IMR-90 (cell line): ENCODE results near the gene CCDC107. TPM values are rescaled to one million over a fixed set of nuclear protein-coding genes. Genes with fewer than 3 reads are reported as not detected.
A peak's percentile ranks its signal among the peaks of the same experiment; 100 is the strongest.

Experiments used
- ATAC-seq: fragments of 200-7000 bp; cut with Tn5 transposase; 2 replicates; pipeline ENCODE4 v1.9.1; 2020; ENCODE audit warnings: low read depth, mild to moderate bottlenecking, moderate library complexity
- BruUV-seq: library from RNA; stranded (reverse); fragments of 400-500 nt; replicated peaks from 2 replicates; lab custom pipeline; 2021; lab: Mats Ljungman, UMichigan
- CTCF ChIA-PET: fragments of 300-600 bp; formaldehyde crosslinking; extraction: SDS; loops from one replicate; lab custom pipeline; 2021; ENCODE audit warnings: antibody characterized with exemption; lab: Yijun Ruan, JAX
- POLR2A ChIA-PET: fragments of 300-600 bp; sonication (Branson Sonifier 250); formaldehyde crosslinking; loops from one replicate; lab custom pipeline; 2022; ENCODE audit warnings: antibody characterized with exemption; ENCODE audit not compliant: unreplicated experiment; lab: Charles Lee
- DNase-seq: peaks from one replicate; pipeline ENCODE4 v3.0.0; 2013
- H2AFZ ChIP-seq: replicated peaks from 2 replicates; pipeline ENCODE3; 2013; ENCODE audit warnings: low read length, mild to moderate bottlenecking; ENCODE audit not compliant: poor library complexity
- H2AK5ac ChIP-seq: 2 replicates; pipeline ENCODE4 v1.6.1; 2013; ENCODE audit warnings: low read depth, low read length, inconsistent platforms
- H2AK9ac ChIP-seq: replicated peaks from 2 replicates; pipeline ENCODE3; 2013; ENCODE audit warnings: mild to moderate bottlenecking, low read depth, low read length, moderate library complexity; ENCODE audit not compliant: poor library complexity
- H2BK120ac ChIP-seq: 2 replicates; pipeline ENCODE4 v1.6.1; 2013; ENCODE audit warnings: low read depth, low read length, inconsistent platforms
- H2BK15ac ChIP-seq: 3 replicates; pipeline ENCODE4 v1.6.1; 2013; ENCODE audit warnings: low read depth, low read length, inconsistent platforms
- H2BK20ac ChIP-seq: 2 replicates; pipeline ENCODE4 v1.6.1; 2013; ENCODE audit warnings: low read depth, mild to moderate bottlenecking, inconsistent platforms, low read length, moderate library complexity
- H2BK5ac ChIP-seq: 2 replicates; pipeline ENCODE4 v1.6.1; 2013; ENCODE audit warnings: mild to moderate bottlenecking, low read depth, low read length, inconsistent platforms; ENCODE audit not compliant: poor library complexity, severe bottlenecking
- H3K14ac ChIP-seq: replicated peaks from 2 replicates; pipeline ENCODE4 v1.6.1; 2013; ENCODE audit warnings: low read depth, low read length, inconsistent platforms
- H3K18ac ChIP-seq: 2 replicates; pipeline ENCODE4 v1.6.1; 2013; ENCODE audit warnings: low read depth, low read length, control low read depth
- H3K23ac ChIP-seq: 2 replicates; pipeline ENCODE4 v1.6.1; 2013; ENCODE audit warnings: low read depth, low read length, inconsistent platforms
- H3K27ac ChIP-seq: 2 replicates; pipeline ENCODE4 v1.5.1; 2013; ENCODE audit warnings: mild to moderate bottlenecking, control low read depth, low read length; ENCODE audit not compliant: insufficient read depth
- H3K27me3 ChIP-seq: 2 replicates; pipeline ENCODE4 v1.6.1; 2013; ENCODE audit warnings: low read length; ENCODE audit not compliant: control insufficient read depth, insufficient read depth
- H3K36me3 ChIP-seq: 2 replicates; pipeline ENCODE4 v1.6.1; 2013; ENCODE audit warnings: low read length, mixed read lengths; ENCODE audit not compliant: control insufficient read depth, insufficient read depth
- H3K4ac ChIP-seq: 2 replicates; pipeline ENCODE4 v1.6.1; 2013; ENCODE audit warnings: low read depth, low read length, inconsistent platforms
- H3K4me1 ChIP-seq: 2 replicates; pipeline ENCODE4 v1.6.1; 2013; ENCODE audit warnings: low read length, mixed read lengths; ENCODE audit not compliant: control insufficient read depth, insufficient read depth
- H3K4me2 ChIP-seq: 2 replicates; pipeline ENCODE4 v1.6.1; 2013; ENCODE audit warnings: low read depth, mild to moderate bottlenecking, control low read depth, low read length, moderate library complexity
- H3K4me3 ChIP-seq: 2 replicates; pipeline ENCODE4 v1.5.1; 2013; ENCODE audit warnings: low read depth, mild to moderate bottlenecking, control low read depth, low read length, moderate library complexity; ENCODE audit not compliant: insufficient read depth
- H3K56ac ChIP-seq: 2 replicates; pipeline ENCODE4 v1.6.1; 2013; ENCODE audit warnings: low read length, inconsistent platforms; ENCODE audit not compliant: insufficient read depth; ENCODE audit errors: extremely low read depth
- H3K79me1 ChIP-seq, 2 experiments: 2 replicates each; pipeline ENCODE4 v1.6.1; 2013; ENCODE audit warnings: low read length in 2 of 2, inconsistent platforms in 1 of 2, low read depth in 1 of 2
- H3K9ac ChIP-seq: 2 replicates; pipeline ENCODE4 v1.6.1; 2013; ENCODE audit warnings: low read depth, low read length, control low read depth
- H3K9me1 ChIP-seq: 2 replicates; pipeline ENCODE4 v1.6.1; 2013; ENCODE audit warnings: low read length, inconsistent platforms; ENCODE audit not compliant: insufficient read depth
- H3K9me3 ChIP-seq: 2 replicates; pipeline ENCODE4 v1.6.1; 2013; ENCODE audit warnings: low read length; ENCODE audit not compliant: control insufficient read depth, insufficient read depth
- H4K20me1 ChIP-seq: 2 replicates; pipeline ENCODE4 v1.6.1; 2013; ENCODE audit warnings: low read length, inconsistent platforms; ENCODE audit not compliant: insufficient read depth
- H4K5ac ChIP-seq: 2 replicates; pipeline ENCODE4 v1.6.1; 2013; ENCODE audit warnings: mild to moderate bottlenecking, low read depth, low read length, control low read depth
- H4K8ac ChIP-seq, 2 experiments: 2 replicates each; pipeline ENCODE4 v1.6.1; 2013; ENCODE audit warnings: low read depth in 2 of 2, low read length in 2 of 2, control low read depth in 1 of 2, inconsistent platforms in 1 of 2
- H4K91ac ChIP-seq: 2 replicates; pipeline ENCODE4 v1.6.1; 2013; ENCODE audit warnings: low read depth, low read length, inconsistent platforms; ENCODE audit not compliant: insufficient read depth
- CEBPB ChIP-seq: IDR thresholded peaks from 2 replicates; pipeline ENCODE4 v1.6.1; 2012; ENCODE audit warnings: low read depth, low read length, improper control_type of control experiment
- CHD1 ChIP-seq: IDR thresholded peaks from 2 replicates; pipeline ENCODE4 v1.6.1; 2012; ENCODE audit warnings: low read depth, low read length, improper control_type of control experiment
- CTCF ChIP-seq: conservative IDR thresholded peaks from 2 replicates; pipeline ENCODE4 v1.5.1; 2012; ENCODE audit warnings: mild to moderate bottlenecking, low read depth, low read length, improper control_type of control experiment
- MAFK ChIP-seq: IDR thresholded peaks from 2 replicates; pipeline ENCODE4 v1.6.1; 2012; ENCODE audit warnings: low read depth, low read length, improper control_type of control experiment
- MAZ ChIP-seq: IDR thresholded peaks from 2 replicates; pipeline ENCODE4 v1.6.1; 2012; ENCODE audit warnings: low read depth, mild to moderate bottlenecking, low read length, improper control_type of control experiment, moderate library complexity, borderline replicate concordance
- MXI1 ChIP-seq: IDR thresholded peaks from 2 replicates; pipeline ENCODE4 v1.6.1; 2012; ENCODE audit warnings: low read depth, mild to moderate bottlenecking, low read length, moderate library complexity, borderline replicate concordance
- NFE2L2 ChIP-seq: fragments of 150-350 bp; IDR thresholded peaks from 2 replicates; pipeline ENCODE4 v1.6.1; 2016; ENCODE audit warnings: low read depth, mild to moderate bottlenecking, low read length
- RAD21 ChIP-seq: IDR thresholded peaks from 2 replicates; pipeline ENCODE4 v1.6.1; 2012; ENCODE audit warnings: low read length, improper control_type of control experiment
- RCOR1 ChIP-seq: IDR thresholded peaks from 2 replicates; pipeline ENCODE4 v1.6.1; 2012; ENCODE audit warnings: mild to moderate bottlenecking, low read length, improper control_type of control experiment; ENCODE audit not compliant: insufficient replicate concordance
- RFX5 ChIP-seq: IDR thresholded peaks from 2 replicates; pipeline ENCODE4 v1.8.0; 2012; ENCODE audit warnings: low read depth, mild to moderate bottlenecking, low read length, moderate library complexity
- SMC3 ChIP-seq: fragments of 150-350 bp; IDR thresholded peaks from 2 replicates; pipeline ENCODE4 v1.6.1; 2016; ENCODE audit warnings: low read depth, mild to moderate bottlenecking, antibody characterized with exemption, low read length, moderate library complexity
- WGBS, 2 experiments: methylation state at CpG; one replicate each; pipeline versions ENCODE4 v1.1.5 to v1.1.7; 2013; ENCODE audit warnings: missing lambda C conversion rate in 2 of 2; ENCODE audit not compliant: insufficient read length in 1 of 2; ENCODE audit errors: extremely low coverage in 2 of 2; 5-methylcytosine and 5-hydroxymethylcytosine counted together
- dilution Hi-C: fragments of 300-500 bp; cut with HindIII; formaldehyde crosslinking; loops from one replicate; pipeline ENCODE4 v1.14.3; 2018; ENCODE audit warnings: low sequenced_read_pairs; ENCODE audit not compliant: unreplicated experiment
- in situ Hi-C: fragments of 300-500 bp; cut with MboI; formaldehyde crosslinking; loops from 3 replicates; pipeline ENCODE4 v1.14.3; 2019; ENCODE audit warnings: low sequenced_read_pairs, inconsistent platforms, mixed read lengths
- intact Hi-C: fragments of 100-400 bp; cut with micrococcal nuclease; formaldehyde crosslinking; loops from 2 replicates; pipeline ENCODE4 v1.10.0; 2022
- polyA plus RNA-seq, 3 experiments: library from polyadenylated mRNA; depleted of rRNA; stranded (reverse); fragments of >200 nt; gene quantifications; 2 replicates each; pipeline ENCODE4 v1.2.3, GENCODE V29; 2012; ENCODE audit warnings: low replicate concordance in 1 of 3
- total RNA-seq: library from RNA; depleted of rRNA; stranded (reverse); fragments of >200 nt; gene quantifications from 2 replicates; pipeline ENCODE4 v1.2.3, GENCODE V29; 2012
- TF ChIP-seq, protein P1 (sequence below): fragments of 150-350 bp; IDR thresholded peaks from 2 replicates; pipeline ENCODE4 v1.6.1; 2016; ENCODE audit warnings: low read depth, mild to moderate bottlenecking, low read length, moderate library complexity, borderline replicate concordance

Gene CCDC107
- total and polyA plus RNA-seq, 2 of the 4 experiments (the other 2 are of a cell fraction): 6.8 to 21.1 TPM

DNA sequence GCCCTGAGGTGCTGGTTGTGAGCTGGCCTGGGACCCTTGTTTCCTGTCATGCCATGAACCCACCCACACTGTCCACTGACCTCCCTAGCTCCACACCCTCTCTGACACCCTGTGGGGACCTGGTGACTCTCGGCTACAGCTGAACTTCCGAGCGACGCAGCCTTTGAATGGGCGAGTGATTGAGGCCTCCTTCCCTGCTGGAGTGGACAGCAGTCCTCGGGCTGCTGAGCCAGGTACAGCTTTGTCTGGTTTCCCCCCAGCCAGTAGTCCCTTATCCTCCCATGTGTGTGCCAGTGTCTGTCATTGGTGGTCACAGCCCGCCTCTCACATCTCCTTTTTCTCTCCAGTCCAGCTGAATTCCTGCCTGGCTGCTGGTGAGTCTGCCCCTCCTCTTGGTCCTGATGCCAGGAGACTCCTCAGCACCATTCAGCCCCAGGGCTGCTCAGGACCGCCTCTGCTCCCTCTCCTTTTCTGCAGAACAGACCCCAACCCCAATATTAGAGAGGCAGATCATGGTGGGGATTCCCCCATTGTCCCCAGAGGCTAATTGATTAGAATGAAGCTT, 21.8 kb downstream of the CCDC107 start:
- Histone ChIP-seq H4K91ac (peak overlapping the region; percentile 18; the same call in 1 of the 2 replicates), H2BK5ac (peak overlapping the region; percentile 49), H3K27me3 (no peaks in the 10 kb centered on the region), H3K18ac (no peak overlapping the region), H3K36me3 (peaks cover 35% of the 10 kb centered on the region), H3K9me3 (no peaks in the 10 kb centered on the region), H3K4ac (peak overlapping the region; percentile 30), H3K4me1 (peaks cover 43% of the 10 kb centered on the region), H4K20me1 (peaks cover 50% of the 10 kb centered on the region), H2AK5ac (peak overlapping the region; percentile 36; the same call in 1 of the 2 replicates), H3K56ac (no peak overlapping the region), H3K9me1 (peaks cover 47% of the 10 kb centered on the region), H3K27ac (no peak overlapping the region), H3K4me2 (no peak overlapping the region), H3K9ac (no peak overlapping the region), H3K14ac (peak overlapping the region; percentile 12; the same call in 1 of the 2 replicates), H2BK20ac (peak overlapping the region; percentile 57; the same call in 1 of the 2 replicates), H4K8ac (no peak overlapping the region), H2BK15ac (peak overlapping the region; percentile 43; the same call in 1 of the 3 replicates), H4K5ac (no peak overlapping the region; the same call in 1 of the 2 replicates), H2AK9ac (peak overlapping the region; percentile 60), H3K79me1 (peaks cover 13 to 48% of the 10 kb centered on the region in 2 experiments), H2BK120ac (0 out of 2 replicates have a peak overlapping the region, but pooled peaks have one; percentile 20), H3K4me3 (no peak overlapping the region), H3K23ac (no peak overlapping the region), H2AFZ (no peak overlapping the region)
- ChIA-PET POLR2A (interaction anchor here (1.0 to 2.7 kb wide), 4 partner anchors 10 to 49 kb away, joined by 4 to 25 read pairs (median 10); partner anchors contain the start of gene TPM2), CTCF (interaction anchor here (1.6 kb wide), 1 partner anchor 19 kb away, joined by 8 read pairs; no protein-coding TSS in a partner anchor)
- intact Hi-C loops: loop anchor here (1.0 to 10.0 kb wide), 3 partner anchors 11 to 75 kb away; partner anchors contain the start of genes ARHGEF39 and TESK1
- BruUV-seq: no TSS peak
- dilution Hi-C loops: no loop called here
- 93% methylated on average over 2 of the region's 8 CpGs; no CpG with 5 or more reads in 1 of the 2 experiments for WGBS, 2 experiments
- in situ Hi-C loops: no loop called here
- DNase-seq (no peak), ATAC-seq (peak; percentile 9)
- TF ChIP-seq, protein P1, sequence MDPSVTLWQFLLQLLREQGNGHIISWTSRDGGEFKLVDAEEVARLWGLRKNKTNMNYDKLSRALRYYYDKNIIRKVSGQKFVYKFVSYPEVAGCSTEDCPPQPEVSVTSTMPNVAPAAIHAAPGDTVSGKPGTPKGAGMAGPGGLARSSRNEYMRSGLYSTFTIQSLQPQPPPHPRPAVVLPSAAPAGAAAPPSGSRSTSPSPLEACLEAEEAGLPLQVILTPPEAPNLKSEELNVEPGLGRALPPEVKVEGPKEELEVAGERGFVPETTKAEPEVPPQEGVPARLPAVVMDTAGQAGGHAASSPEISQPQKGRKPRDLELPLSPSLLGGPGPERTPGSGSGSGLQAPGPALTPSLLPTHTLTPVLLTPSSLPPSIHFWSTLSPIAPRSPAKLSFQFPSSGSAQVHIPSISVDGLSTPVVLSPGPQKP: no peak
- TF ChIP-seq MAFK (no peak), SMC3 (no peak), CTCF (no peak), RCOR1 (no peak), RFX5 (no peak), MXI1 (no peak), CEBPB (no peak), CHD1 (no peak), MAZ (no peak), RAD21 (no peak), NFE2L2 (no peak)
